Glutamatergic neuron (in vitro differentiated cells): ENCODE data around the gene CNTN1. TPM values are rescaled to one million over a fixed set of nuclear protein-coding genes. Genes with fewer than 3 reads are reported as not detected.

Source experiments
- DNase-seq: peaks from one replicate; pipeline ENCODE4 v3.0.0; 2022
- H3K27ac Mint-ChIP-seq: one replicate; pipeline ENCODE4 v1.8.0; 2020; ENCODE audit warnings: mild to moderate bottlenecking, mixed read lengths, inconsistent platforms; ENCODE audit not compliant: unreplicated experiment
- H3K27me3 Mint-ChIP-seq: one replicate; pipeline ENCODE4 v1.8.0; 2020; ENCODE audit warnings: mild to moderate bottlenecking, moderate library complexity, mixed read lengths, inconsistent platforms; ENCODE audit not compliant: unreplicated experiment
- H3K36me3 Mint-ChIP-seq: one replicate; pipeline ENCODE4 v1.8.0; 2020; ENCODE audit warnings: mild to moderate bottlenecking, mixed read lengths, inconsistent platforms; ENCODE audit not compliant: unreplicated experiment
- H3K4me1 Mint-ChIP-seq: one replicate; pipeline ENCODE4 v1.8.0; 2020; ENCODE audit warnings: mild to moderate bottlenecking, low read depth, mixed read lengths, inconsistent platforms; ENCODE audit not compliant: unreplicated experiment
- H3K4me3 Mint-ChIP-seq: one replicate; pipeline ENCODE4 v1.8.0; 2020; ENCODE audit warnings: mild to moderate bottlenecking, mixed read lengths, inconsistent platforms; ENCODE audit not compliant: unreplicated experiment
- H3K9me3 Mint-ChIP-seq: one replicate; pipeline ENCODE4 v1.8.0; 2020; ENCODE audit warnings: mild to moderate bottlenecking, moderate library complexity, mixed read lengths, inconsistent platforms; ENCODE audit not compliant: unreplicated experiment
- CTCF ChIP-seq: fragments of 200-600 bp; sonication (generic); IDR thresholded peaks from one replicate; pipeline ENCODE4 v1.5.0; 2021; ENCODE audit not compliant: partially characterized antibody, unreplicated experiment
- total RNA-seq: library from RNA; stranded (reverse); fragmentation: NEBNext Ultra II Directional; extraction: Animal tissue kit (Norgen Biotek cat#: 25700); gene quantifications from one replicate; pipeline ENCODE4 v1.2.1, GENCODE V29; 2021; ENCODE audit not compliant: unreplicated experiment

Gene CNTN1
- total RNA-seq, 1 donor from 2014 or later, result 81.4 TPM

DNA sequence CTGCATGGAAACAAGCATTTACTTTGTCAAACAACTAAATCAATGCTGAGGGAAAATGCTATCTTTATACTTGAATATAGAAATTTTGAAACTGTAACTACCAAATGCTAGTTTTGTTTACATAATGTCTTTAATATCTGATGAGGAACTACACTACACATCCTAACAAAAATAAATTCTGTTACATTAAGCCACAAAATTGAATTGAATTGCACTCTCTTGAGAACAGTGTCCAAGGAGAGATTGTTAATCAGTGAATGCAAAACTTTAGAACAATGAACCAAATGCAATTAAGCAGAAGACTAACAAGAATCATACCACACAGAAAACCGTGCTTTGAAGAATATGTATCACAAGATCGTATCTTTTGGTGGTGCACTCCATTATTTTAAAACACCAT is 141.6 kb downstream of the CNTN1 start:
- Mint-ChIP-seq H3K4me3 (no peak overlapping the region), H3K4me1 (peaks cover 6% of the 10 kb centered on the region), H3K27me3 (peaks cover 3% of the 10 kb centered on the region), H3K36me3 (no peaks in the 10 kb centered on the region), H3K27ac (no peak overlapping the region), H3K9me3 (no peaks in the 10 kb centered on the region)
- no peak for TF ChIP-seq CTCF
- DNase-seq, result no peak

- Mint-ChIP-seq H3K27ac (no peak overlapping the region), H3K4me3 (no peak overlapping the region), H3K9me3 (no peaks in the 10 kb centered on the region), H3K27me3 (peaks cover 3% of the 10 kb centered on the region), H3K36me3 (no peaks in the 10 kb centered on the region), H3K4me1 (peaks cover 6% of the 10 kb centered on the region)
- TF ChIP-seq CTCF, result no peak
- DNase-seq, result no peak
Measured at GRCh38 chr12:40834321-40834720, 142.1 kb downstream of the CNTN1 start.

DNA sequence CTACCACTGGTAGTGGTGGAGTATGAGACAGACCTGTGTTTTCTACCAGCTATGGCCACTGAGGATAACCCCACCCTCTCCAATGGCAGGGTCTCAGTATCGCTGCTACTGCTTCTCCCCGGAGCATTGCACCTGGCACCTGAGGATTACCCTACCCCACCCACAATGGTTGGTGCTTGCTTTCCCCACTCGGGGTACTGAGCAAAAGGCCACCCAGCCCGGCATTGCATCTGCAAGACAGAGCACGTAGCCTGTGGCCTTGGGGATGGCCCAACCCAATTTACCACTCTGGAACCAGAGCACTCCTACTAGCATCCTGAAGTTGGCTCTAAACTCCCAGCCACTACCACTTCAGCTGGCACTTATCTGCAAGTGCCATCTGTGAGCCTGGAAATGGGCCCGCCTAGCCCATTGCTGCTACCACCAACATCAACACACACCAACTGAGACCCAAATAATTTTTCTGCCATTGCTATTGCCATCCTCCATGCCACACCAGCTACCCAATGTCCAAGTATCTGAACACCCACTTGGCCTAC is 145.7 kb downstream of the CNTN1 start:
- H3K27ac Mint-ChIP-seq, result no peak overlapping the region
- TF ChIP-seq CTCF, result no peak
- H3K36me3 Mint-ChIP-seq, result no peaks in the 10 kb centered on the region
- no peak overlapping the region for H3K4me3 Mint-ChIP-seq
- peaks cover 6% of the 10 kb centered on the region for H3K4me1 Mint-ChIP-seq
- no peak for DNase-seq
- peaks cover 3% of the 10 kb centered on the region for H3K27me3 Mint-ChIP-seq
- H3K9me3 Mint-ChIP-seq, result no peaks in the 10 kb centered on the region

DNA sequence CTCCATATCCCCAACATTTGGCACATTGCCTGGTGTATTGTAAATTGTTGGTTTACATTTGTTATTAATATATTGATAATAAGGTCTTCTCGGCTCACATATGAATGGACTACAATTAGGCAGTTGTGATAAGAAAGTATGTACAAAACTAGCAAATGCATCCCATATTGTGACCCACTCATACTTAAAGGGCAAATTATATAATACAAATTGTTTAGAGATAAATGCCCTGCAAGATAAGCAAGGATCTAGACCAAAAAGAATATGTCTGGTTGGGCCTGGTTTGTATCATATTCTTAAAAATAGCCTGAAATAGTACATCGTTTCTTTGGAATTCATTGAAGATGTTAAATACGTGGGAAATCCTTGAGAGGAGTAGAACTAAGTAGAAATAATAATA is 151.3 kb downstream of the CNTN1 start:
- Mint-ChIP-seq H3K4me1 (no peaks in the 10 kb centered on the region), H3K4me3 (no peak overlapping the region), H3K9me3 (no peaks in the 10 kb centered on the region), H3K27me3 (no peaks in the 10 kb centered on the region), H3K27ac (no peak overlapping the region), H3K36me3 (no peaks in the 10 kb centered on the region)
- DNase-seq, result no peak
- TF ChIP-seq CTCF, result no peak

DNA sequence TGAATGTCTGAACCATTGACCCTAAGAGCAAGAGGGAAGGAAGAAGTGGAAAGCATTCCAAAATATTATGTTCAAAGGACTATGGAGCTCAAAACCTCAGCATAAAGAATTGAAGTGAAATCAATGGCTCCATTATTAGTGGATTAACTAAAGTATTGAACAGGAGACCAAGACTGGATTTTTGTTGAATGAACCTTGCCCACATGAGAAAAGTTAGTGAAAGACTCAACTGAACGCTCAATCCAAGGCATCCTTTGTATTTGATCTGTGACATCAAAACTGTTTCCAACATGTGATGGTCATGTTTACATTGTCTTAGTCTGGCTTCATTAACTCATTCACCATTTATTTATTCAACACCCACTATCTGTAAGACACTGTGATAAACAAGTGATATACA is 161.0 kb downstream of the CNTN1 start:
- DNase-seq, result no peak
- Mint-ChIP-seq H3K4me3 (no peak overlapping the region), H3K36me3 (no peaks in the 10 kb centered on the region), H3K27ac (no peak overlapping the region), H3K4me1 (peaks cover 6% of the 10 kb centered on the region), H3K9me3 (peaks cover 1% of the 10 kb centered on the region), H3K27me3 (no peaks in the 10 kb centered on the region)
- TF ChIP-seq CTCF, result no peak
